Gastroesophageal sphincter (tissue), 3 donors: ENCODE measurements around the gene GAL3ST3.

Source experiments
- CTCF ChIP-seq, 4 experiments: fragments of 200-600 bp in 2 of 4; fragments of 450-650 bp in 2 of 4; sonication (generic) in 1 of 4; IDR thresholded peaks; one replicate each; pipeline ENCODE4 v1.5.1; 2017 to 2019; ENCODE audit warnings: antibody characterized with exemption in 4 of 4, mild to moderate bottlenecking in 2 of 4, moderate library complexity in 2 of 4
- EP300 ChIP-seq: sonication (generic); formaldehyde crosslinking; IDR thresholded peaks from one replicate; pipeline ENCODE4 v1.6.1; 2017; ENCODE audit warnings: antibody characterized with exemption, mild to moderate bottlenecking
- POLR2A ChIP-seq, 2 donors: fragments of 450-650 bp; IDR thresholded peaks; one replicate each; pipeline ENCODE4 v1.6.1; 2017; ENCODE audit warnings: antibody characterized with exemption in 2 of 2, mild to moderate bottlenecking in 2 of 2, moderate library complexity in 1 of 2
- POLR2AphosphoS5 ChIP-seq: sonication (generic); formaldehyde crosslinking; IDR thresholded peaks from one replicate; pipeline ENCODE4 v1.6.1; 2017; ENCODE audit warnings: antibody characterized with exemption

DNA sequence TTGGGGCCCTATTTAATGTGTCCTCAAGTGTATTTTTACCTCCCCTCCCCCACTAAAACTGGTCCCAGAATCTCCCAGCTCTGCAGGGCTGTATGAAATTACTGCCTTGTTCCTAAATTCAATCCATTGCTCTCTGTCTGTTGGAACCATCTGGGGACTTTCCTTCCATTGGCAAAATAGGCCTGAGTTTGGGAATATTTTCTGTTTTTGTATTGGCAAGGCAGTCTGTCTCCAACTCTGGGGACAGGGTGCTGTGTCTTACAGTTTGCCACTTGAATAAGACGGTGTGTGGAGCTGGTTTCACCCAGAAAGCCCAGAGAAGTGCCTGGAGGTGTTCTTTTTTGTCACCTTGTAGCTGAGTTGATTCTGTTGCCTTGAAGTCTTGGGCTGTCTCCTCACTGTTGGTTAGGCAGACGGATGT, 22.4 kb upstream of the GAL3ST3 start:
- TF ChIP-seq CTCF (IDR thresholded peaks at IDR 0.05) (no peak), EP300 (no peak), POLR2AphosphoS5 (no peak), POLR2A (IDR thresholded peaks at IDR 0.05) (no peak)
